ENCODE data around the gene ZFYVE26.
"Not testable (repeated sequence)": the region's sequence is repeated elsewhere in the genome, so short reads cannot be mapped to it uniquely, and the experiment has no call there.

The ZFYVE26 gene

DNA sequence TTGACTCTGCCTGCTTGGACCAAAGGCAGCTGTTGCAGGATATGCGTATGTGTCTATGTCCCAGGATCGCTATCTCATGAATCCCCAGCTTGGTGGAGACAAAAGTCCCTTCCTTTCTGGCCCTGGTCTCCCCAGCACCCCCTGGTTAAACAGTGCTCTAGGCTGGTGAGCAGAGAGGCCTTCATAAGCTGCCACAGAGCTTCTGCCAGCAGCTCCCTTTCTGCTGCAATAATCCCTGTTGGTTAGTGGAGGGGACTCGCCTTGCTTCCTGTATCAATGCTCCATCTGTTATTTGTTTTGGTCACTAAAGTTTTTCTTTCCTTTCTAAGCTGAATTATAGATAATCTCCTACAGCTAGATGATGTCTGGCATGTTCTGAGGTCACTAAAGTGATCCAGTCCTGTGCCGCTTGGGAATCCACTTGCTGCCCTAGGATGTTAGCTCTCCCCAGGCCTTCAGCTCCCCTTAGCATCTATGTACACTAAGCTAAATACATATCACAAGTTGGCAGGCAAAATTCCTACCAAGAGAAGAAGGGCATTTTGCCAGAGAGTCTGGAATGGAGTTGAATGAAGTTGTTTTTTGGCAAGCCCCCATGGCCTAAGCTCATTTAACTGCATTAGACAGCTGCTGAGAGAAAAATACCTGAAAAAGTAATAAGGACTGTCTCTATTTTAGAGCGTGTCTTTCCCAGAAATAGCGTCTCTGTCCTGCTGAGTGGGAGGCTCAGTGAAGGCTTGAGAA lies 66.9 kb downstream of the ZFYVE26 start:
- DNase-seq (ENCODE audit: low read depth): no peak

DNA sequence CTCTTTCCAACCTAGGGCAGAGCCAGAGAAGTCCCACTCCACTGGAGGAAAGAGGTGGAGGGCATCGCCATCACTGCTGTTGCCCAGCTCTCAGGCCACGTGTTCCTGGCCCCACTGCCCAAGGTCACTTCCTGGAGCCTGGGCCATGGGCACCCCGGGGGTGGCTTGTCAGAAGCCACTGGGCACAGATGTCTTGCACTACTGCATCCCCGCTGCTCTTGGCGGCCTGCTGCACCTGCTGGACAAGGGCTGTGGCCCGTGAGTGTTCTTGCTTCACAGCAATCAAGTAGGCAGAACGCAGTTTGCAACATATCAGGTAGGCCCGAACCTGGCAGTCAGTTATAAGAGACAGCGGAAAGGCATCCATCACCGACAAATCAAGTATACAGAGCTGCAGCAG lies 68.1 kb downstream of the ZFYVE26 start:
- no peak for DNase-seq (ENCODE audit: low read depth)

- DNase-seq (ENCODE audit: low read depth): no peak
These were observed 69.5 kb downstream of the ZFYVE26 start for GRCh38 chr14:67746927-67747326.

DNA sequence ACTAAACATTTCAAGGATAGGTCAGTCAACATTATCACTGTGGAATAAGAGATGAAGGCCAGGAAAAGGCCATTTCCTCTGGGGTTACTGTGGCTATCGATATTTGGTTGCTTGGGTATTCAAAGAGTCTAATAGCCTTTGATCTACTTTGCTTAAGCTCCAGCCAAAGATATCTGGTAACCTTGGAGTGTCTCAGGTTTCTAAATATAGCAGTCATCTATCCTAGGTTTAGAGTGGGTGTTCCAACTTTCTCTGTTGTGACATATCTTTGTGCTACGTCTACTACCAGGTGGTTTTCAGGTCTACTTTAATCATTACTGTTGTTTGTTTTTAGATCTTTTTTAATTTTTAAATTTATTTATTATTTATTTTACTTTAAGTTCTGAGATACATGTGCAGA lies 72.3 kb downstream of the ZFYVE26 start:
- DNase-seq (ENCODE audit: low read depth): no peak

DNA sequence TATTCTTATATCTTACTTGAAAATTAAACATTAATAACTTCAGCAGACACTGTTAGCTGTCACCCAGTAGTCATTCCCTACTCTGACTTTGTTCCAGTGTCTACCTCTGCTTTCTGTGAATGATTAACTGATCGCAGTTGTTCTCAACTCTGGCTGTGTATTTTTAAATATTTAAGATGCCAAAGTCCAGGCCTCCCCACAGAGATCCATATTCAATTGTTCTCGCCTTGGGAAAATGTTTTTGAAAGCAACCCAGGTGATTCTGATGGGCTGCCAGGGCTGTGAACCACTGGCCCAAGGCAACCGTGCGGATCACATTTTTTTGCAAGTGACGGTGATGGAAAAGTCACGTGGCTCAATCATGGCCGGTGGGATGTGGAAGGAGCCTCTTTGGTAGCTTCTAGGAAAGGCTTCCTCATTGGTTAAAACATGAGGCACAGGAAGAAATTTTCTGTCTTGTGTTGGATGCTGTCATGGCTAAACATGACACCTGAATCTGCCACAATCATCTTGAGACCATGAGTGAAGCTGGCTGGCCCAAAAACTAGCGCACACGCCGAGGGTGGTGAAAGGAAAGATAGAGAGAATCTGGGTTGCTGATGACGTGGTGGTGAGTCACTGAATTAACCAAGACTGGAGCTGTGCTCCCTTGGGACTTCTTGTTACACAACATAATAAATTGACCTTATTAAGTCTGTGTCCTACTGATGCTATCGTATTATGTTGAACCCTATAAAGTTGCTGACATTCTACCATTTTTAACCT lies 77.5 kb downstream of the ZFYVE26 start:
- DNase-seq (ENCODE audit: low read depth): peak; percentile 6

DNA sequence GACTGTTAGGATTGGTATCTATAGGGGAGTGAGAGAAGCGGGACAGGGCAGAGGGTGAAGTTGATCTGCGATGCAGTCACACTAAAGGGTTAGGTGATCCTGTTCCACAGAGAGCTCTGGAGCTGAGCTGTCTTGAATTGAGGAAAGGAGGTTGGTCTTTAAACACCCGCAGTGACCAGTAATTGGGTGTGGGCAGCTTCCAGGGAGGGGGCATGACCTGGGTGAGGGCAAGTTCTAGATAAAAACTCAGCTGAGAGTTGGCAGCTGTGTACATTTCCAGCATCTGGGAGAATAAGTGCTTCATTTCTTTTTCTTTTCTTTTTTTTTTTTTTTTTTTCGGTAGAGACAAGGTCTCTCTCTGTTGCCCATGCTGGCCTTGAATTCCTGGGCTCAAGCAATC lies 79.6 kb downstream of the ZFYVE26 start:
- DNase-seq (ENCODE audit: low read depth): no peak

GRCh38 chr14:67735336-67736147 lies 80.8 kb downstream of the ZFYVE26 start:
- no peak for DNase-seq (ENCODE audit: low read depth)

DNA sequence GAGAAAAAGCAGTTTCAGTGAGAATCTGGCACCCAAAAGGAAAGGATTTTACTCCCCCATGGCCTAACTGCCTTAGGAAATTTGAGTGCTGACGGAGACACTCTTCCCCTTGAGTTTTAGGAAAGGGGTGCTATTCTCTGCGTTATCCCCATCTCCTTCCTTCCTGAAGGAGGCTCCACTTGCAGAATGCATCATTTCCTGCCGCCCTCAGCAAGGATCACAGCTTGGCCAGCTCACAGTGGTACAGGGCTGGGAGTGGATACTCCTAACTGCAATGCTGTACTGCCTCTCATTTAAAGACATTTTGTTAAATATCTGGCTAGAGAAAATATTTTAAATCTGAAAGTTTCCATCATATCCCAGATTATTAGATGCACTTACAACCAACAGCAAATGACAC lies 81.7 kb downstream of the ZFYVE26 start:
- DNase-seq (ENCODE audit: low read depth): no peak

DNA sequence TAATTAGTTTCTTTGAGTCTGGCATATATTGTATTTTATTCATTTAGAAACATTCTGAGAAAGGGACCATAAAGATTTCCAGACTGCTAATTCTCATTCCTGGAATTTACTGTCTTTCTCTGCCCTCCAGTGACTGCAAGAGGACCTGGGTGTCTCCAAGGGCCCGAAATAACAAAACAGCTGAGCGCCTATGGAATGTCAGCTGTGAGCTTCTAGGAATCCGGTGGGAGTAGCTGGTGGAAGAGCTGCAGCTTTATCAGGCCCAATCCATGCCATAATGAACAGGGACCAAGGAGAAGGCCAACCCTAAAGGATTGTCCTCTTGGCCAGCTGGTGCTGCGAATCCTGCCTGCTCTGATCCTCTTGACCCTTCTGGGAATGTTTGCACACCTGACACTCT lies 82.8 kb downstream of the ZFYVE26 start:
- no peak for DNase-seq (ENCODE audit: low read depth)

DNA sequence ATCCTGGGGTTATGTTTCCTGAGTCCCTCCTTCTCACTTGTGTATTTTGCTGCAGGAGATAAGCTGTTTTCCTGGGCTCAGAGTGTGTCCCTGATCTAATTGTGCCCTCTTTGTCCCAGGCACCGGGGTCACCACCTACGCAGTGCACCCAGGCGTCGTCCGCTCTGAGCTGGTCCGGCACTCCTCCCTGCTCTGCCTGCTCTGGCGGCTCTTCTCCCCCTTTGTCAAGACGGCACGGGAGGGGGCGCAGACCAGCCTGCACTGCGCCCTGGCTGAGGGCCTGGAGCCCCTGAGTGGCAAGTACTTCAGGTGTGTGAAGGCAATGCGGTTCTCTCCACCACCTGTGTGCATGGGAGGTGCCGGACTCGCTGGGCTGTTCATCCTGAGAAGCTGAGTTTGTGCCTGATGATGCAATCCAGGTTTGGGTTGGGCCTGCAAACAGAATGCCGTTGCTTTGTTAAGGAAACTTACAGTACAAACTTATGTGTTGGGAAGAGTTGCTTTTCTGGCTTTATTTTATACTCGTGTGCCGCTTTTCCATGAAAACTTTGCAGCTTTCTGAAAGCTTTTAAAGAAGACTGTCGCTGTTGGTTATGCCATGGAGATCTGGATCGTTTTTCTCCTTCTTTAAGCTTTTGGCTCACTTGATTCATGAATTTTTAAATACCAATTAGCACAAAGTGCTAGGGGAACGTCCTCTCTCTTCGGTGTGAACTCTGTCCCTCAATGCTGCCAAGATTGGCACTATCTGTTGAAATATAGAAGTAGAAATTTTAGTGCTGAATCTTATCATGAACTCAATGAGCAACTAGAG lies 87.1 kb downstream of the ZFYVE26 start:
- DNase-seq (ENCODE audit: low read depth): no peak

DNA sequence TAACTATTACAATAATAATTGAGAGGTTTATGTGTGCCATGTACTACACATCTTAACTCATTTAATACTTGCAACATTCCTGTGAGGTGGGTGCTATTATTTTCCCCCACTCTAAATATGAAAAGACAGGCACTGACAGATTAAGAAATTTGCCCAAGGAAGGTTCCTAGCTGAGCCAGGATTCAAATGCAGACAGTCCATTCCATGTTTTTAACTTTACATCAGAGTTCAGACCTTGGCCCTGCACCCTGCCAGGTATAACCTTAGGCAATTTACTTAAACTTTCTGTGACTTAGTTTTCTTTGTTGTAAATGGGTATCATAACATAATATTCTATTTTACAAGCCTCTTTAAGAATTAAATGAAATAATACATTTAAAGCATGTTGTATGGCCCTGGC lies 88.1 kb downstream of the ZFYVE26 start:
- no peak for DNase-seq (ENCODE audit: low read depth)

DNA sequence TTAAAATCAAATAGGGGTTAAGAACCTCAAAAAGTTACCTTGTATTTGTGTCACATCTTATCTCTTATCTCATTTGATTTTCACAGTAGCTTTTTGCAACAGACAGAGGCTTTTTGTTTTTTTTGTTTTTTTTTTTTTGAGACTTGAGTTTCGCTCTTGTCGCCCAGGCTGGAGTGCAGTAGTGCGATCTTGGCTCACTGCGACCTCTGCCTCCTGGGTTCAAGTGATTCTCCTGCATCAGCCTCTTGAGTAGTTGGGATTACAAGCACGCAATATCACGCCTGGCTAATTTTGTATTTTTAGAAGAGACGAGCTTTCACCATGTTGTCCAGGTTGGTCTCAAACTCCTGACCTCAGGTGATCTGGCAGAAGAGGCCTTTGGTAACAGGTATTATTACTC lies 89.0 kb downstream of the ZFYVE26 start:
- no peak for DNase-seq (ENCODE audit: low read depth)

GRCh38 chr14:67725171-67725570 lies 91.2 kb downstream of the ZFYVE26 start:
- no peak for DNase-seq (ENCODE audit: low read depth)

GRCh38 chr14:67722293-67722692 lies 94.1 kb downstream of the ZFYVE26 start:
- DNase-seq (ENCODE audit: low read depth): no peak

GRCh38 chr14:67721875-67722274 lies 94.5 kb downstream of the ZFYVE26 start:
- DNase-seq (ENCODE audit: low read depth): no peak

- DNase-seq (ENCODE audit: low read depth): no peak
These were observed 96.5 kb downstream of the ZFYVE26 start for GRCh38 chr14:67719866-67720265.

- not testable (repeated sequence) for DNase-seq (ENCODE audit: low read depth)
These were observed 97.0 kb downstream of the ZFYVE26 start for GRCh38 chr14:67719385-67719784.

DNA sequence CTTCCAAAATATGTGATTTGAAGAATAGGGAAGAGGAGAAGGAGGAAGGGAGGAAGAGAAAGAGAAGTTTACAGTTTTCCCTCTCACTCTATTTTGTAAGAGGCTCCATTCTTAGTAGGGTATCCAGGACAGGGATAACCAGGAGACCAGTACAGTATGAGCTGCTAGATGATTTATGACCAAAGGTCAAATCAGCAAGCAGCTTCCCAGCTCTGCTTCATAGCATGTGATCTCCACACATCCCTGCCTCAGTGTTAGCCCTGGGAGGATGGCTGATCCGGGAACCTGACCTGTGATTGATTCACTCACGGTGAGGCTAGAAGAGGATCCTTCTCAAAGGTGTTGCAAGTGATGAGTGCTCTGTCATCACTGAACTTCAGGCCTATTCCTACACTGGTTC lies 98.1 kb downstream of the ZFYVE26 start:
- no peak for DNase-seq (ENCODE audit: low read depth)

DNA sequence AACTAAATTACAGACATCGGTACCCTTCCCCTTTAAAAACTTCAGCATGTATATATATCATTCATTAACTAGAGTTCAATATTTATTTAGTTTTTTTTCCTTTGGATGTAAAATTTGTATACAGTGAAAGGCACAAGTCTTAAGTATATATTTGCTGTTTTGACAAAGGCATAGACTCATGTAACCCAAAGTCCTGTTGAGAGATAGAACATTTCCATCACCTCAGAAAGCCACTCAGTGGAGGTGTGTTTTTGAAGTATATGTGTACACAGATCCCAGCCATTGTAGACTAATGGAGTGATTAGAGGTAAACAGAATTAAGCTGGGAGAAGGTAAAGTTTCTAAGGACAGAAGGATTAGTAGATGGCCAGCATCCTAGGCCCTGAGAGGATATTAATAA lies 99.3 kb downstream of the ZFYVE26 start:
- DNase-seq (ENCODE audit: low read depth): no peak

GRCh38 chr14:67710209-67710608 lies 106.2 kb downstream of the ZFYVE26 start:
- DNase-seq (ENCODE audit: low read depth): no peak

DNA sequence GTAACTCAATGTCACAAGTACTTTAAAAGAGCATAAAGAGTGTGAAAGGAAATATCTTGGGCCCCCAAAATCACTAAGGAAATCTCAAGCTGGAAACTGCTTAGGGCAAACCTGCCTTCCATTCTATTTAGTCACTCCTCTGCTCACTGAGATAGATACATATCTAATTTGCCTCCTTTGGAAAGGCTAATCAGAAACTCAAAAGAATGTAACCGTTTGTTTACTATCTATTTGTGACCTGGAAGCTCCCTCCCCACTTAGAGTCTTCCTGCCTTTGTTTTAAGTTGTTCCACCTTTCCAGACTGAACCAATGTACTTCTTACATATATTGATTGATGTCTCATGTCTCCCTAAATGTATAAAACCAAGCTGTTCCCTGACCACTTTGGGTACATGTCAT lies 106.6 kb downstream of the ZFYVE26 start:
- DNase-seq (ENCODE audit: low read depth): not testable (repeated sequence)

DNA sequence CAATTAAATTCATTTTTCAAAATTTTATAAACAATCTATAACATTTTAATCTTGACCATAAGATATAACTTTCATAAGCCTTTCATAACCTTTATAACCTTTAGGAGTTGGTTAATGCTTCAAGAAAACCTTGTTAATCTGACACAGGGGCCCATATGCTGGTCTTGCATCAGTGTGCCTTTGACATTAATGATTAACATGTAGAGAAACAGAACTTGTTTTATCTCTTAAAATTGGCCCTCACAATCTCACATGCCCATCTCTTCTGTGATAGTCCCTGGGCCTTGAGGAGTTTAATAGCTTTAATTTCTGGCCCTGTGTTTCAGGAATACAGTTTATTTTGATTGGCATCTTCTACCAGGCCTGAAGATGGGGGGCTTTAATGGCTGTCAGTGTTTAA lies 107.0 kb downstream of the ZFYVE26 start:
- not testable (repeated sequence) for DNase-seq (ENCODE audit: low read depth)

Data from activated T-helper 9 cell treated with anti-CD3 and anti-CD28 coated beads, Interleukin-2, amount 50 U/mL, for 16 hours (primary cell).